OCI-LY3 (cell line): ENCODE results near the gene KRTAP19-6.

Experiments used
- CTCF ChIP-seq: fragments of 200-600, 300-600 bp; sonication (generic); IDR thresholded peaks from 2 replicates; pipeline ENCODE4 v1.5.1; 2014; ENCODE audit warnings: antibody characterized with exemption, low read length, low read depth
- EZH2phosphoT487 ChIP-seq: fragments of 200-600 bp; shearing (Covaris generic); IDR thresholded peaks from 2 replicates; pipeline ENCODE4 v1.6.1; 2018; ENCODE audit warnings: antibody characterized with exemption, mixed run types, low read depth

GRCh38 chr21:30555095-30555494 is 13.4 kb upstream of the KRTAP19-6 start:
- TF ChIP-seq CTCF (no peak), EZH2phosphoT487 (no peak)
